ENCODE results near the gene AKR1C3. TPM values are rescaled to one million over a fixed set of nuclear protein-coding genes. Genes with fewer than 3 reads are reported as not detected.

AKR1C3 gene
- total and polyA plus RNA-seq, 2 of the 4 experiments (the other 2 are of a cell fraction), result 0.18 to 0.51 TPM

DNA sequence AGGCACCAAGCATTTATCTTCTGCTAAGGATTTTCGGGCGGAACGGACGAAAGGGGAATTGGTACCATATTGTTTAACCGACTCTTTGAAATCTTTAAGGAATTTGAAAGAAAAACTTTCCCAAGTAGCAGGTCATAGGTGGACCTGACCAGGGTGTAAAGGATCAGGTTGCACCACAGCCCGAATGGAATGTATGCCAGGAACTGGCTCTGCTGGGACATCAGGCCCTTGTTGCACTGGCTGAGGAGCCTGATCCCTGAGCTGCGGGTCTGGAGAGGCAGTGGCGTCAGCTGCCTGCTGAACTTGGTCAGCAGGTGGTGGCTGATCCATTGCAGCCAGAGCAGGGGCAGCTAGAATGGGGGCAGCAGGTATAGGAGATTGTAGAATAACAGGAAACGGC, 49.1 kb upstream of the AKR1C3 start:
- Histone ChIP-seq H3K4me1 (ENCODE audit: control insufficient read depth, insufficient read depth, low read length) (no peaks in the 10 kb centered on the region), H2BK15ac (ENCODE audit: low read depth, low read length) (no peak overlapping the region), H2AK9ac (replicated peaks; ENCODE audit: low read depth, low read length, poor library complexity) (no peak overlapping the region), H2AK5ac (ENCODE audit: low read depth, low read length) (no peak overlapping the region), H3K27me3 (ENCODE audit: control insufficient read depth, insufficient read depth, low read length) (no peaks in the 10 kb centered on the region), H3K79me1 (ENCODE audit: low read depth in 1 of 2, low read length in 2 of 2) (no peaks in the 10 kb centered on the region), H3K14ac (replicated peaks; ENCODE audit: low read depth, low read length) (no peak overlapping the region), H3K9me1 (ENCODE audit: insufficient read depth, low read length) (no peaks in the 10 kb centered on the region), H2AFZ (replicated peaks; ENCODE audit: low read length, poor library complexity) (no peak overlapping the region), H3K56ac (ENCODE audit: extremely low read depth, insufficient read depth, low read length) (no peak overlapping the region), H2BK120ac (ENCODE audit: low read depth, low read length) (no peak overlapping the region), H2BK5ac (ENCODE audit: low read depth, low read length, poor library complexity, severe bottlenecking) (no peak overlapping the region), H3K4me2 (ENCODE audit: low read depth, low read length) (no peak overlapping the region), H3K9ac (ENCODE audit: low read depth, low read length) (no peak overlapping the region), H3K18ac (ENCODE audit: low read depth, low read length) (no peak overlapping the region), H3K23ac (ENCODE audit: low read depth, low read length) (no peak overlapping the region), H2BK20ac (ENCODE audit: low read depth, low read length) (no peak overlapping the region), H3K27ac (ENCODE audit: insufficient read depth, low read length) (no peak overlapping the region), H3K36me3 (ENCODE audit: control insufficient read depth, insufficient read depth, low read length) (no peaks in the 10 kb centered on the region), H4K20me1 (ENCODE audit: insufficient read depth, low read length) (no peaks in the 10 kb centered on the region), H3K4me3 (ENCODE audit: insufficient read depth, low read depth, low read length) (no peak overlapping the region), H3K4ac (ENCODE audit: low read depth, low read length) (no peak overlapping the region), H3K9me3 (ENCODE audit: control insufficient read depth, insufficient read depth, low read length) (no peaks in the 10 kb centered on the region), H4K91ac (ENCODE audit: insufficient read depth, low read depth, low read length) (no peak overlapping the region), H4K8ac (ENCODE audit: low read depth in 2 of 2, low read length in 2 of 2) (no peak overlapping the region), H4K5ac (ENCODE audit: low read depth, low read length) (no peak overlapping the region)
- DNase-seq, result no peak
- no peak for ATAC-seq (ENCODE audit: low read depth)
- ChIA-PET POLR2A (ENCODE audit: unreplicated experiment) (no interaction called here), CTCF (no interaction called here)
- dilution Hi-C loops (cut with HindIII; ENCODE audit: low sequenced_read_pairs, unreplicated experiment) (no loop called here), in situ Hi-C loops (cut with MboI; ENCODE audit: low sequenced_read_pairs) (no loop called here), intact Hi-C loops (cut with micrococcal nuclease) (no loop called here)
- BruUV-seq (replicated peaks), result no TSS peak
- WGBS, 2 experiments (ENCODE audit: extremely low coverage in 2 of 2, insufficient read length in 1 of 2), result 85% methylated on average over 9 of the region's 9 CpGs; no CpG with 5 or more reads in 1 of the 2 experiments
- TF ChIP-seq CEBPB (IDR thresholded peaks at IDR 0.05; ENCODE audit: low read depth, low read length), result no peak
- TF ChIP-seq NFE2L2 (IDR thresholded peaks at IDR 0.05; ENCODE audit: low read depth, low read length), result no peak
- TF ChIP-seq RFX5 (IDR thresholded peaks at IDR 0.05; ENCODE audit: low read depth, low read length), result no peak
- no peak for TF ChIP-seq FOS (IDR thresholded peaks at IDR 0.05; ENCODE audit: low read depth, low read length)
- TF ChIP-seq MAZ (IDR thresholded peaks at IDR 0.05; ENCODE audit: borderline replicate concordance, low read depth, low read length), result no peak
- no peak for TF ChIP-seq CHD1 (IDR thresholded peaks at IDR 0.05; ENCODE audit: low read depth, low read length)
